NCI-H146 (cell line): Measurements from ENCODE around the gene GALNT9.
"Not testable (repeated sequence)": the region's sequence is repeated elsewhere in the genome, so short reads cannot be mapped to it uniquely, and the experiment has no call there.

ENCODE experiments used
- DNase-seq: peaks from one replicate; lab custom pipeline; 2025; lab: John Stamatoyannopoulos, UW

GALNT9 gene

DNA sequence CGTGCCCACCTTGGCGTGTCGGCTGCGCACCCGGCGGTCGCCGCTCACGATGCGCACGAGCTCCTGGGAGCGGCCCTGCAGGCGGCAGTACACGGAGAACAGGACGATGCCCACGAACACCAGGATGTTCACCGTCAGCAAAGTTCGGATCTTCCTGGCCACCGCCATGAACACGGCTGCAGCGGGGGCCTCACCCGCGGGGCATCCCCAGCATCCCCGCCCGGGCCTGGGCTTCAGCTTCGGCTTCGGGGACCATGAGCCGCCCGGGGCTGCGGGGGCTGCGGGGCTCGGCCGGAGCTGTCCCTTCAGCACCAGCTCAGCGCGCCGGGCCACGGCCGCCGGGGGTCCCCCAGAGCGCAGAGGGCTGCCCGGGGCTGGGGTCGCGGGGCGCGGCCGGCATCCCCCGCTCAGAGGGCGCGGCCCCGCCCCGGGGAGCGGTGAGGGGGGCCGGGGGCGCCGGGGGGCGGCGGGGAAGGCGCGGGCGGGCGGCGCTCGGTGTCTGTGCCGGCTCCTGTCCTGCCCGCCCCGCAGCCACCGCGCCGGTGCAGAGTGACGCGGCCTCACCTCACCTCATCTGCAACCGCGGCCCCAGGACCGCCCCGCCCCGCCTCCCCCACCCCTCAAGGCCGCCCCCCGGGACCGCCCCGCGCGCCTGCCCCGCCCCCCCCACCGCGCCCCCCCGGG, at the start of gene GALNT9:
TSS of gene GALNT9 (minus strand) at position 554 of the 684 bp plus-strand sequence. CDS start at position 168, 386 bp downstream.
- DNase-seq = no peak

DNA sequence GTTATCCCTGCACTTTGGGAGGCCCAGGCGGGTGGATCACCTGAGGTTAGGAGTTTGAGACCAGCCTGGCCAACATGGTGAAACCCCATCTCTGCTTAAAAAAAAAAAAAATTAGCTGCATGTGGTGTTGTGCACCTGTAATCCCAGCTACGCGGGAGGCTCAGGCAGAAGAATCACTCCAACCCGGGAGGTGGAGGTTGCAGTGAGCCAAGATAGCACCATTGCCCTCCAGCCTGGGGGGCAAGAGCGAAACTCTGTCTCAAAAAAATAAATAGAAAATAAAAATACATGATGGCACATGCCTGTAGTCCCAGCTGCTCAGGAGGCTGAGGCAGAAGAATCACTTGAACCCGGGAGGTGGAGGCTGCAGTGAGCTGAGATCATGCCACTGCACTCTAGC, 49.7 kb upstream of the GALNT9 start:
- DNase-seq = not testable (repeated sequence)

DNA sequence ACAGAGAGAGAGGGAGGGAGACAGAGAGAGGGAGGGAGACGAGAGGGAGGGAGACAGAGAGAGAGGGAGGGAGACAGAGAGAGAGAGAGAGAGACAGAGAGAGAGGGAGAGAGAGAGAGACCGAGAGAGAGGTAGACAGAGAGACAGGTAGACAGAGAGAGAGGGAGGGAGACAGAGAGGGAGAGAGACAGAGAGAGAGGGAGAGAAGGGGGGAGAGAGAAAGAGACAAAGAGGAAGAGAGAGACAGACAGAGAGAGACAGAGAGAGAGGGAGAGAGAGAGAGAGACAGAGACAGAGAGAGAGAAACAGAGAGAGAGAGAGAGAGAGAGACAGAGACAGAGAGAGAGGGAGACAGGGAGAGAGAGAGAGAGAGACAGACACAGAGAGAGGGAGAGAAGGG, 47.8 kb upstream of the GALNT9 start:
- no peak for DNase-seq

DNA sequence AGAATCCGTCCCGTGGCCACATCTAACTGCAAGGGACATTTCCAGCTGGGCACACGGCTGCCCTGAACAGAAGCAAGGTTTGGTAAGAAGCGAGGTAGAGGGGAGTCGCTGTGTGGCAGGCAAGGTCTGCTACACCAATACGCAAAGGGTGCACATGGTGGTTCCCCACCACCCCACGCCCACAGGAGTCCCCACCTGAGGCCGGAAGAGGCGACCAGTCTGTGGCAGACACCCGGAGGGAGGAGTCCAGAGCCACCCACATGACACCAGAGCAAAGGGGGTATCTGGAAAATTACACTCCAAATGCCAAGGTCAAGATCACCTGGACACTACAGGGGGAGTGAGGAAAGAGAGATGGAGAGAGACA, 47.1 kb upstream of the GALNT9 start:
- no peak for DNase-seq

DNA sequence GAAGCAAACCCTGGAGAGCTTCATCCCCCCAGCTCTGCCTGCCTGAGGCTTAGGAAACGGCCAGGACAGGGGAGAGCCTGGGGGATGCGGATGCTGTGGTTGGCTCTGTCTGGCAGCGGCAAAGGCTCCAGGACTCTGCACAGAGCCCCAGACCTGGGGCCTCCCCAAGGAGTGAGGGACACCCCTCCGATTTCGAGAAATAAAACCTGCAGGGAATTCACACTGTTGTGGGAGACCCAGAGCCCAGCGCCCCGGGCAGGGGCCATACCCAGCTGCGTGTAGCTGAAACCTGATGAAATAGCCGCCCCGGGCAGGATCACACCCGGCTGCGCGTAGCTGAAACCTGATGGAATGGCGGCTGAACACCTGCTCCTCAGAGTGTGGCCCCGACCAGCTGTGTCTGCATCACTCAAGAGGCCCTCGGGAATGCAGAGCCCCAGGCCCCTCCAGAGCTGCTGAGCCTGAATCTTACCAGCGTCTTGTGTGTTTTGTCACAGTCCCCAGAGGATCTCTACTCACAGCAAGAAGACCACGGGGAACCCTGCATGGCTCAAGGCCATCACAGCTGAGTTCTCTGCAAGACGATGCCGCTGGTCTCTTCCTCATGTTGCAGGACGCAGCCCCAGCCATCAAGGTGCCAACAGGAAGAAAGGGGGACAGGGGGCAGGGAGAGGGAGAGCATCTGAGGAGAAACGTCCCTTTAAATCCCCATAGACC, 46.5 kb upstream of the GALNT9 start:
- no peak for DNase-seq

DNA sequence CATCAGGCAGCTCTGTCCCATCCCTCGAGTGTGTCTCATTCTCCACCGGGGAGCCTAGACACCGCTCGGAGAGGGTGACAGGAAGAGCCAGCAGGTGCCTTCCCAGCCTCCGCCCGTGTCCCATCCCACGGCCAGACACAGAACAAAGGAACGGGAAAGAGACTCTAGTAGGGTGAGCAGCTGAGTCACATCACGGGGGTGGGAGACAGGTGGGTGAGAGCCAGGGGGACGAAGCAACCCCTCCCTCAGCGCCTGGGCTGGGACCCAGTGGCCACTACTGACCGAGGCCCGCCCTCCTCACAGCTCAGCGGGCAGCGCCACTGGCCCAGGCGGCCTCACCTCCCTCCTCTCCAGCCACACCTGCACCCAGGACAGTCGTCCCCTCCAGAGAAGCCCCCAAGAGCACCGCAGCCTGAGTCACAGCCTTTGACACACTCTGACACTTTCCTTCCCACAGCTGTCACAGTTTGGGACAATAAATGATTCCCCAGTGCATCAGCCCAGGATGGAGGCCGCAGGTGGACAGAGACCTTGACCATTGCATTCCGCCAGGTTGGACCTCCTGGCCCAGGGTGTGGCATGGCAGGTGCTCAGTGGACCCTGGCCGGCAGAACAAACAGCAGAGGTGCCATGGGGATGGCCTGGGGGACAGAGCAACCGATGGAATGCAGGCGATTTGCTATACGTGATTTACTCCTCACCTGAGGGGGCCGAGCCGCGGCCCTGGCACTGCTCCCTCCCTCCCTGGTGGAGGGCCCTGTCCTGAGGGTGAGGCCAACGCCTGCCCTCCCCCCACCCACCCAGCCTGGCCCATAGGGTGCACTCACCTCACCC, 45.4 kb upstream of the GALNT9 start:
- DNase-seq = no peak

DNA sequence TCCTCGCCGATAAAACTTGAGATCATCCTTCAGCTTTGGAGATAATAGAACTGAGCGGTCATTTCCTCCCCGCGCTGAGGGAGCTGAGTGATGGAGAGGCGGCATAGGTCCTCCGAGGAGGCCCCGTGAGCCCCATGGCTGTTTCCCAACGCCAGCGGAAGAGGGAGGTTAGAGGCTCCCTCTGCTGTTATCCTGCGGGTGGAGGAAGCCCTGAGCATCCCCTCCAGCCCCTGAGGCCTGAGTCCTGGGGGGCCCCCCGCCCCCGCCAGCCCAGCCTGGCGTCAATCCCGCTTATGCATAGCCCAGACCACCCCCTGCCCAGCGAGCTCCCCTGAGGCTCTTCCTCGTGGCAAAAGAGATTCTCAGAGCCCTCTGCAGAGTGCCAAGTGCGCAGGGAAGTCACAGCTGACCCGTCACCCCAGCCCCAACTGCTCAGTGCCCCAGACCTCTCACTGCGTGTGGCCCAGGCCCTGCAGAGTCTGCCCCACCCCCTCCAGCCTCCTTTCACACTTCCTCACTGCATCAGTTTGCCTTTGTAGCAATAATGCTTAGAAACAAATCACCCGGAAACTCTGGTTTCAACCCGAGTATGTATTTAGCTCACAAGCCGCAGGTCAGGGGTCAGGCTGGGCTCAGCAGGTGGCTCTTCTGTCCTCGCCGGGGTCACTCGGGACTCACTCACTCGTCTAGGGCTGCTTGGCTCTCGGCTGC, 44.7 kb upstream of the GALNT9 start:
- DNase-seq = no peak

DNA sequence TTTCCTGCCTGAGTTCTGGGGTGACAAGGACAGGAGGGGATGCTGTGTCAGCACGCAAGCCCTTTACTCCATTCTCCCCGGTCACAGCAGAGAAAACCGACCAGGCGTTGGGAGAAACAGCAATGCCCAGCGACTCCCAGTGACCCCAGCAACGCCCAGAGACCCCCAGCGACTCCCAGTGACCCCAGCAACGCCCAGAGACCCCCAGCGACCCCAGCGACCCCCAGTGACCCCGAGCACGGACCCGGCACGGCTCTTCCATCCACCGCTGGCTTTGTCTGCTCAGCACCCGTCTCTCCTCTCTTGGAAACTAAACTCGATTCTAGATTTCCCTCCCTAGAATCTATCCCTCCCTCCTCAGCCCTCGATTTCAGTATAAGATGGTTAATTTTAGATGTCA, 38.5 kb upstream of the GALNT9 start:
- DNase-seq = no peak

DNA sequence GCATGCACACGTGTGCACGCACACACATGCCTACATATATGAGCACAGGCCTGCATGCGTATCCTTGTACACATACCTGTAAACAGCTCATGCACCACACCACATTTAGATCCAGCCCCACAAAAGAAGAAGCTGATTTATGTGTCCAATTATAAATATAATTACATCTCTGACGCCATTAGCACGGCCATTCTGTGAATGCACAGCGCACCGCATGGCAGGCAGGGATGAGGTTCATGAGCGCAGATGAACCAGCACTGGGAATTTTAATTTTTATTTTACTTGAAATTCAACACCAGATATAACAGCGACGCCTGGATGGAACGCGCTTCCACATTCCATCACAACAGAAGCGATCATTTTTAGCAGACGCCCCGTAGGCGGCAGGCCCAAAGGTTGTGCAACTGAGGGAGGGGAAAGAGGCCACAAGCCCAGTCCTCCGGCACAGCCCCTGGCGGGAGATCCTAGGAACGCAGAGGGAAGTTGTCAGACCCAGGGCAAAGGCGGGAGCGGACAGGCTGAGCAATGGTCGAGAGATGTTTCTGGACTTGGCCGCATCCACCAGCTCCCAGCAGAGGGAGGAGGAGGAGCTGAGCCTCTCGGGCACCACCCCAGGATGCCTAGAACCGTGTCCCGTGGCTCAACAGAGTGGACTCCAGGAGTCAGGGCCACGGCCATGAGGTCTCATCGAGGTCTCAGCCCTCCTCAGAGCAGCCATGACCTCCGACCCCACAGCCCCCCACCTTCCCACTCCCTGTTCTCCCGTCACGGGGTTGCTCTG, 37.9 kb upstream of the GALNT9 start:
- DNase-seq = no peak

DNA sequence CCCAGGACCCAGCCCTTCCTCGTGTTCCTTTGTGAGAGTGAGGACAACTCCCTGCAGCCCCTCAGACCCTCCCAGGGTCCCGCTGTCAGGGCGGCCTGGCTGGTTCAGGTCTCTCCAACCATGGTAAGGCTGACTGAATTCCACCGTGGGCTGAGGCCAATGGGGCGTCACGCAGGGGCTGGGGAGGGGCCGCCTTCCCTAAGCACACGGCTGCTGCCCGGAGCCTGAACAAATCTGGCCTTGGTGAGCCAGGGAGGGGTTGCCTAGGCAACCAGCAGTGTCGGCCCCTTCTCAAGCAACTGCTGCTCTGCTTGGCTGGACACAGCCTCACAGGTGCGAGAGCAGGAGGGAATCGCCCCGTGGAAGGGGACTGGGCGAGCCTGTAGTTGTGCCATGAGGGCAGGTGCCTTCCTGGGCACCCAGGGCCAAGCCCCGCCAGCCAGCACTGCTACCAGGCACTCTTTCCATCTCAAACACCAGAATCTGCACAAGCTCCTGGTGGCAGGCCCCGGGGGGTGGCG, 37.0 kb upstream of the GALNT9 start:
- no peak for DNase-seq

DNA sequence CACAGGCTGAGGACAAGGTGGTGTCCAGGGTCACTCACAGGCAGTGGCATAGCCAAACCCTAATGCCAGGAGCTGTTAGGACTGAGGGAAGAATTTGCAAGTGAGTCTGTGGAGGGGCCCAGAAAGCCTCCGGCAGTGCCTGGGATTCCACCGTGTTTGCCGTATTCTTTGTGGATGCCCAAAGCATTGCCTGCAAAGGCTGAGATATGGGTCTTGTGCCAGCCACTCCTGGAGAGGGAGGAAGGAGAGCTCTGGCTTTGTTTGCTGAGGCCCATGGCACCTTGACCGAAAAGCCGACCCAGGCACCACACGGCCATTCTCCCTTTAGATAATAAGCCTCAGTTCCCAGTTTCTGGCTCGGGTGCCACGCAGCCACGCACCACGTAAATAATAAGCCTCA, 35.8 kb upstream of the GALNT9 start:
- no peak for DNase-seq

DNA sequence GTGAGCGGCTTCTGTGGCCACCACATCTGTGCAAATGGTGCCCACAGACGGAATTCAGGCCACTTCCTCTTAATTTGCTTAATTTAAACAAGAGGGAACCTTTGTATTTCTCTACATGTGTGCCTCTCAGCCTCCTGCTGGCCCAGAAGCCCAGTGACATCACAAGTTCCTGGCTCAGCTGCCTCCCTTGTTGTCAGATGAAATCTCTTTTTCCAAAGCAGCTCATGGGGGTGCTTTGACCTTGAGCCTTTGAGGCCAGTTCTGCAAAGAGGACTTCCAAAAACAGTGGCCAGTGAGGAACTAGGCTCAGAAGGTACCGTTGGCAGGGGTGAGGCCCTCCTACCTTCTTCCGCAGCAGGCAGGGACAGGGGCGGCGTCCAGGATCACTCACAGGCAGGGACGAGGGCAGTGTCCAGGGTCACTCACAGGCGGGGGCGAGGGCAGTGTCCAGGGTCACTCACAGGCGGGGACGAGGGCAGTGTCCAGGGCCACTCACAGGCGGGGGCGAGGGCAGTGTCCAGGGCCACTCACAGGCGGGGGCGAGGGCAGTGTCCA, 35.0 kb upstream of the GALNT9 start:
- DNase-seq = no peak

DNA sequence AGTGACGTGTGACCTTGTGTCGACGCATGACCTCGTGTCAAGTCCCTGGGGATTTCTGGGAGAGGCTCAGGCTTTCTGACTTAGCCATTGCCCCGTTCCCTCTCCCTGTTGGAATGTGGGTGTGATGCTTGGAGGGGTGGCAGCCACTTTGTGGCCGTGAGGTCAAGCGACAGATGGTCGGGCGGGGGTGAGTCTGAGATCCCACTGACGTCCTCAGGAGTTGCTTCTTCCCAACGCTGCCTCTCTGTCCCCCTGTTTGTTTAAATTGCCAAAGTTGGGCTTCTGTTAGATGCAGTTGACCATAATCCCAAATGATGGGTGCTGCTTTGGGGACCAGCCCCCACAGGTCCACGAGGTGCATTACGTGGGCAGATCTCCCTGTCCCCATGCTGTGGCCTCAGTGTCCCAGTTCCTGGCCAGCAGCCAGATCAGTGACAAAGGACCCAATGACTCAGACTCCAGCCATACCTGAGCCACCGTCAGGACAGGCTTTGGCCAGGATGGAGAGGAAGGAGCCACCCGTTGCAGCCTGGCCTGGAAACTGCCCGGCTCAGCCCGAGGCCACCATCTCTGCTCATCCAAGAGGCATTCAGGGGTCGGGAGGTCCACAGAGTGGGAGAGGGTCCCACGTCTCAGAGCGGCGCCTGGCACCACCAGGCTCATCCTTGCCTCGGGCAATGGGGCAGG, 34.4 kb upstream of the GALNT9 start:
- no peak for DNase-seq

DNA sequence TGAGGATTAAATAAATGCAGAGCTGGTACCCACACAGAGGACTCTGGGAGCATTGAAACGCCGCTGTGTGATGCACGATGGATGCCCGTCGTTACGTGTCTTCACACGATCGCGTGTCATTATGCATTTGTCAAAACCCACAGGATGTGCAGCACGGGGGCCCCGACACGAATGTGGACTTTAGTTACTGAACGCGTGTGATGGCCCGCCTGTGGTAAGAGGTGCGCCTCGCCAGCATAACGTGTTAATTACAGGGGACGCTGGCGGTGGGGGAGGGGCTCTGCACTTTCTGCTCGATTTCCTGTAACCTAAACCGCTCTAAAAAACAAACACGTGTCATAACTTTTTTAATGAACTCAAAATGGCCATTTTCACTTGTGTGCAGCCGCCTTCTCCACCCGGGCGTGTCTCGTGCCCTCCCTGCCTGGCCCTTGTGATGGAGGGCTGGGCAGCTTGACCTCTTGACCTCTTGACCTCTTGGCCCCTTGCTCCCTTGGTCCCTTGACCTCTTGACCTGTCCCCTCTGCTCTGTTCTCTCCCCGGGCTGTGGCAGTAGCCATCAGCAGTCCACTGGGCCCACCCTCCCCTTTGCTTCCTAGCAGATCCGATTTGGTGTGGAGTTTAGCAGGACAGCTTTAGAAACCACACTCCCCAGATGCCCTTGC, 33.7 kb upstream of the GALNT9 start:
- DNase-seq = no peak

DNA sequence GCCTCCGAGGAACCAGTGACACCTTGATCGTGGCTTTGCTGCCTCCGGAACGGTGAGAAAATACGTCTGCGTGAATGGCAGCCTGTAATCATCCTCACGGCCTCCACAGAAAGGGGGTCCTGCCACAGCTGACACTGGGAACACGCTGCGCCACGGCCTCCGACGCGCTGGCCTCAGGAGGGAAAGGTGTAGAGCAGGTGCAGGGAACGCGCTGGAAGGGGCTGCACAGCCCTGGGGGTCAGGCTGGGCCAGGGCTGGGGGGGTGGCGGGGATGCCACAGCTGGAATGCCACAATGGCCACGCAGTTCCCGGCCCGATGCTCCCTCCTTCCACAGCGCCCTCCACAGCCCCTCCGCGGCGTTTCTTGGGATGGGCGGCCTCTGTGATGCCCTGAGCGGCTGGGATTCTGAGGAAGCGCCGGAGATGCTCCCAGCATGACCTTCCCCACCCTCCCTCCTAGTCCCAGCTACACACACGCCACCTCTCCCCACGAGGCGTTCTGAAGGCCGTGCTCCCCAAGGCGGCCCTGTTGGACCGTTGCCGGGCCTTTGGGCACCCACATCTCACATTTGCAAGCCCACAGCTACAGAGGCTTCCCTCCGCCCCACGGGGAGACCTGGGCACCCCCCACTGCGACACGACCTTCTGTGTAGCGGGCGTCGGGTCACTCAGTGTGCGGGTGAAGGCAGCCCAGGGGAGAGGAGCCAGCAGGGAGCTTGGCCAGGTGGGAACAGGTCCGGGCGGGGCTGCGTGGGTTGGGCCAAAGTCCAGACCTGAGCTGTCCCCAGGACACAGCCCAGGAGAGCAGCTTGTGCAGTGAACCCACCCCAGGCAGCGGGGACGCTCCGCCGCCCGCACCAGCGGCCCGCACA, 31.8 kb upstream of the GALNT9 start:
- DNase-seq = no peak

DNA sequence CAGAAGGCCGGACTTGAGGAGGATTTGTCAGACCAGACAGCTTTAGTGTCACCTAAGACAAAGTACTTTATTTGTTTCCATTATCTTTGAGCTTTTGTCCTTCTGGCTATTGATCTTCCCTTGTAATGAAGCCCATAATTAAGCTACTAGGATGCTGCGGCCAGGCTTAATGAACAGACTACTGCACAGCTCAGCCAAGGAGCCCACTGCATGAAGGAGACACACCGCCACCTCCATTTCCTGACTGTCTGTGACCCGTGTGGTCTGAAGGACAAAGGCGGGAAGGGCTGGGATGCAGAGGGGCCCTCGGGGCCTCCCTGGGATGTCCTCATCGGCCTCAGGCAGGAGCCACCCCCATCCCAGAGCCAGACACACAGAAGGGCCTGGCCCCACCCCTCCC, 31.0 kb upstream of the GALNT9 start:
- DNase-seq = no peak

DNA sequence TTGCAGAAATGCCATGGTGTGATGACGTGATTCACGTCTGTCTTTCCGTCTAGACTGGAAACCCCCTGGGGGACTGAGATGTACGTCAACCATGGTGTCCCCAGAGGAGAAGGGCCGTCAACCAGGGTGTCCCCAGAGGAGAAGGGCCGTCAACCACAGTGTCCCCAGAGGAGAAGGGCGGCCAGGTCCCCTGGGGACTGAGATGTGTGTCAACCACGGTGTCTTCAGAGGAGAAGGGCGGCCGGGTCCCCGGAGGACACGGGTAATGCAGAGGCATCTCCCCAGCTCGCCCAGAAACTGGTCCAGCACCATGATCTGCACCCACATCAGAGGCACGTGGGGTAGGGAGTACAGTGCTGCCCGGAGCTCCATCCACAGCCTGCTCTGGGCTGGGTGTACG, 30.6 kb upstream of the GALNT9 start:
- DNase-seq = no peak

DNA sequence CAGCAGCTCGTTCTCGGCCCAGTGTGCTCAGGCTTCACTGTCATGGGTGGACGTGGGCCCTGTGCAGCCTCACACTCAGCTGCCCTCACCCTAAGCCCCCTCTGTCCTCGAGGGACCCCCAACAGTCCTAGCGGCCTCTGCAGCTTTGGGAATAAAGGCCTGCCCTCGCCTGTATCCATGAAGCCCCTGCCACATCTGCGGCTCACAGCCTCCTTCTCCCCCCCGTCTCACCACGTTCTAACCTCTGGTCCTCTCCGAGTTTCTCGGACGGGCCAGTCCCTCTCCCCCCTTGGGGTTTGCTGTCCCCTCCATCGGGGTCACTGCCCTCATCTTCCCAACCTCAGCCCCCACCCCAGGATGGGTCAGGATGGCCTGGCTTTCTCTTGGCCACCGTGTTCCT, 30.2 kb upstream of the GALNT9 start:
- DNase-seq = no peak
